CD4-positive, alpha-beta memory T cell (primary cell): Measurements from ENCODE around the gene SPON1. TPM values are rescaled to one million over a fixed set of nuclear protein-coding genes. Genes with fewer than 3 reads are reported as not detected.
"Not testable (repeated sequence)": the region's sequence is repeated elsewhere in the genome, so short reads cannot be mapped to it uniquely, and the experiment has no call there.

ENCODE experiments used
- CTCF ChIA-PET: fragments of 350-600 bp; sonication (Branson Sonifier 250); formaldehyde crosslinking; loops from one replicate; lab custom pipeline; 2021; ENCODE audit warnings: inconsistent platforms; ENCODE audit not compliant: partially characterized antibody; lab: Charles Lee
- POLR2A ChIA-PET: fragments of 350-600 bp; sonication (Branson Sonifier 250); formaldehyde crosslinking; loops from one replicate; lab custom pipeline; 2021; ENCODE audit not compliant: partially characterized antibody; lab: Charles Lee
- DNase-seq, 5 donors: peaks; one replicate each; pipeline versions ENCODE4 v3.0.0 to v3.0.0-alpha.2; 2020 to 2022; ENCODE audit warnings: mixed read lengths in 1 of 5
- H3K27ac ChIP-seq: one replicate; pipeline ENCODE4 v1.7.0; 2013; ENCODE audit warnings: low read depth, low read length
- H3K27me3 ChIP-seq: 2 replicates; pipeline ENCODE4 v1.7.0; 2013; ENCODE audit warnings: mild to moderate bottlenecking, low read length, moderate library complexity; ENCODE audit not compliant: insufficient read depth
- H3K36me3 ChIP-seq: 2 replicates; pipeline ENCODE4 v1.7.0; 2013; ENCODE audit warnings: mild to moderate bottlenecking, low read length, moderate library complexity; ENCODE audit not compliant: insufficient read depth
- H3K4me1 ChIP-seq: 2 replicates; pipeline ENCODE4 v1.7.0; 2013; ENCODE audit warnings: mild to moderate bottlenecking, low read length, moderate library complexity; ENCODE audit not compliant: insufficient read depth
- H3K4me3 ChIP-seq, 2 donors: one replicate each; pipeline ENCODE4 v1.7.0; 2013; ENCODE audit warnings: low read length in 2 of 2, mild to moderate bottlenecking in 1 of 2
- H3K9me3 ChIP-seq, 2 donors: one replicate each; pipeline ENCODE4 v1.7.0; 2013; ENCODE audit warnings: low read length in 2 of 2, control low read depth in 1 of 2; ENCODE audit not compliant: control insufficient read depth in 1 of 2
- H3K27ac Mint-ChIP-seq, 7 donors: one replicate each; pipeline ENCODE4 v1.8.0; 2020 to 2021; ENCODE audit warnings: mixed read lengths in 7 of 7, mild to moderate bottlenecking in 6 of 7, inconsistent platforms in 3 of 7, moderate library complexity in 3 of 7
- H3K27me3 Mint-ChIP-seq, 2 donors: one replicate each; pipeline ENCODE4 v1.8.0; 2020 to 2021; ENCODE audit warnings: mixed read lengths in 2 of 2
- H3K36me3 Mint-ChIP-seq, 2 donors: one replicate each; pipeline ENCODE4 v1.8.0; 2020 to 2021; ENCODE audit warnings: mixed read lengths in 2 of 2, inconsistent platforms in 1 of 2, mild to moderate bottlenecking in 1 of 2
- H3K4me1 Mint-ChIP-seq, 4 donors: one replicate each; pipeline ENCODE4 v1.8.0; 2020 to 2021; ENCODE audit warnings: mixed read lengths in 4 of 4, mild to moderate bottlenecking in 1 of 4
- H3K4me3 Mint-ChIP-seq, 8 donors: one replicate each; pipeline ENCODE4 v1.8.0; 2020 to 2021; ENCODE audit warnings: mixed read lengths in 8 of 8, mild to moderate bottlenecking in 7 of 8, moderate library complexity in 6 of 8, inconsistent platforms in 3 of 8
- H3K9me3 Mint-ChIP-seq, 8 donors: one replicate each; pipeline ENCODE4 v1.8.0; 2020 to 2021; ENCODE audit warnings: mixed read lengths in 8 of 8, mild to moderate bottlenecking in 5 of 8, inconsistent platforms in 3 of 8, moderate library complexity in 1 of 8
- intact Hi-C: fragments of 100-400 bp; cut with micrococcal nuclease; formaldehyde crosslinking; loops from one replicate; pipeline ENCODE4 v1.15.1; 2023
- polyA plus RNA-seq, 2 donors: library from polyadenylated mRNA; unstranded; fragments of 300-500 nt; fragmentation: Illumina TruSeq; gene quantifications; one replicate each; pipeline ENCODE4 v1.2.3, GENCODE V29; 2021
- total RNA-seq, 2 experiments: library from RNA; stranded (reverse); gene quantifications; one replicate each; pipeline ENCODE4 v1.2.3, GENCODE V29; 2021

The SPON1 gene
- total and polyA plus RNA-seq, 4 experiments from 2014 or later = 2.0 to 60.4 (median 30.6) TPM

GRCh38 chr11:13983081-13983751, 20.7 kb downstream of the SPON1 start:
- no peak for DNase-seq

GRCh38 chr11:13984616-13985450, 22.3 kb downstream of the SPON1 start:
- H3K9me3 Mint-ChIP-seq = no peaks in the 10 kb centered on the region
- H3K4me3 Mint-ChIP-seq = no peak overlapping the region
- no peak overlapping the region for H3K27ac Mint-ChIP-seq
- no peak overlapping the region for H3K4me3 ChIP-seq
- no peaks in the 10 kb centered on the region for H3K27me3 ChIP-seq
- H3K36me3 Mint-ChIP-seq = no peaks in the 10 kb centered on the region
- ChIA-PET CTCF (no interaction called here), POLR2A (no interaction called here)
- no peaks in the 10 kb centered on the region for H3K4me1 Mint-ChIP-seq
- H3K27me3 Mint-ChIP-seq = no peaks in the 10 kb centered on the region
- H3K9me3 ChIP-seq = no peaks in the 10 kb centered on the region
- intact Hi-C loops = no loop called here
- no peak for DNase-seq
- no peaks in the 10 kb centered on the region for H3K36me3 ChIP-seq
- no peak overlapping the region for H3K27ac ChIP-seq
- no peaks in the 10 kb centered on the region for H3K4me1 ChIP-seq

More at GRCh38 chr11:13983081-13983751, 20.7 kb downstream of the SPON1 start:
- H3K4me3 Mint-ChIP-seq = no peak overlapping the region
- Histone ChIP-seq H3K36me3 (no peaks in the 10 kb centered on the region), H3K27ac (no peak overlapping the region), H3K4me1 (no peaks in the 10 kb centered on the region), H3K4me3 (no peak overlapping the region), H3K27me3 (no peaks in the 10 kb centered on the region), H3K9me3 (no peaks in the 10 kb centered on the region)
- no peaks in the 10 kb centered on the region for H3K4me1 Mint-ChIP-seq
- H3K9me3 Mint-ChIP-seq = no peaks in the 10 kb centered on the region
- POLR2A ChIA-PET = no interaction called here
- H3K27me3 Mint-ChIP-seq = peaks cover 2 to 5% of the 10 kb centered on the region in 2 donors
- no peaks in the 10 kb centered on the region for H3K36me3 Mint-ChIP-seq
- CTCF ChIA-PET = no interaction called here
- H3K27ac Mint-ChIP-seq = peak overlapping the region in 1 of 7 donors; percentile 23
- intact Hi-C loops = no loop called here

- H3K27ac ChIP-seq, H3K4me3 ChIP-seq, intact Hi-C loops, H3K36me3 Mint-ChIP-seq, H3K27me3 Mint-ChIP-seq, H3K4me1 Mint-ChIP-seq, H3K9me3 ChIP-seq, H3K9me3 Mint-ChIP-seq, CTCF ChIA-PET, H3K27ac Mint-ChIP-seq, H3K27me3 ChIP-seq, POLR2A ChIA-PET, H3K36me3 ChIP-seq, DNase-seq, H3K4me3 Mint-ChIP-seq, H3K4me1 ChIP-seq: not testable (repeated sequence)
Observed at GRCh38 chr11:13986695-13987094, 24.2 kb downstream of the SPON1 start.

- DNase-seq = peak in 1 of 5 donors; percentile 36
- H3K4me1 ChIP-seq, H3K4me1 Mint-ChIP-seq, H3K27me3 ChIP-seq, H3K4me3 ChIP-seq, H3K4me3 Mint-ChIP-seq, H3K9me3 ChIP-seq, POLR2A ChIA-PET, H3K9me3 Mint-ChIP-seq, CTCF ChIA-PET, H3K27ac ChIP-seq, H3K36me3 Mint-ChIP-seq, H3K27me3 Mint-ChIP-seq, H3K36me3 ChIP-seq, intact Hi-C loops, H3K27ac Mint-ChIP-seq: not testable (repeated sequence)
Observed at GRCh38 chr11:13992158-13992856, 29.8 kb downstream of the SPON1 start.

- Mint-ChIP-seq H3K27me3 (peaks cover 4 to 5% of the 10 kb centered on the region in 2 donors), H3K4me3 (no peak overlapping the region), H3K4me1 (no peaks in the 10 kb centered on the region), H3K9me3 (no peaks in the 10 kb centered on the region), H3K36me3 (peaks cover 1 to 4% of the 10 kb centered on the region in 2 donors), H3K27ac (no peak overlapping the region)
- Histone ChIP-seq H3K27ac (no peak overlapping the region), H3K4me1 (no peaks in the 10 kb centered on the region), H3K4me3 (no peak overlapping the region), H3K9me3 (no peaks in the 10 kb centered on the region), H3K36me3 (no peaks in the 10 kb centered on the region), H3K27me3 (no peaks in the 10 kb centered on the region)
- ChIA-PET CTCF (no interaction called here), POLR2A (no interaction called here)
- intact Hi-C loops = no loop called here
- no peak for DNase-seq
Observed at GRCh38 chr11:13993096-13993765, 30.7 kb downstream of the SPON1 start.

- no peaks in the 10 kb centered on the region for H3K4me1 ChIP-seq
- H3K27me3 ChIP-seq = no peaks in the 10 kb centered on the region
- Mint-ChIP-seq H3K27ac (no peak overlapping the region), H3K27me3 (peaks cover 5 to 9% of the 10 kb centered on the region in 2 donors), H3K4me3 (no peak overlapping the region), H3K9me3 (peaks cover 0 to 22% (median 17%) of the 10 kb centered on the region in 8 donors), H3K36me3 (peaks cover 8 to 19% of the 10 kb centered on the region in 2 donors), H3K4me1 (peaks cover 0 to 1% (median 0%) of the 10 kb centered on the region in 4 donors)
- no peak overlapping the region for H3K27ac ChIP-seq
- no peaks in the 10 kb centered on the region for H3K36me3 ChIP-seq
- intact Hi-C loops = no loop called here
- DNase-seq = no peak
- H3K9me3 ChIP-seq = no peaks in the 10 kb centered on the region
- H3K4me3 ChIP-seq = no peak overlapping the region
- ChIA-PET CTCF (no interaction called here), POLR2A (no interaction called here)
Observed at GRCh38 chr11:13997881-13998280, 35.4 kb downstream of the SPON1 start.

DNA sequence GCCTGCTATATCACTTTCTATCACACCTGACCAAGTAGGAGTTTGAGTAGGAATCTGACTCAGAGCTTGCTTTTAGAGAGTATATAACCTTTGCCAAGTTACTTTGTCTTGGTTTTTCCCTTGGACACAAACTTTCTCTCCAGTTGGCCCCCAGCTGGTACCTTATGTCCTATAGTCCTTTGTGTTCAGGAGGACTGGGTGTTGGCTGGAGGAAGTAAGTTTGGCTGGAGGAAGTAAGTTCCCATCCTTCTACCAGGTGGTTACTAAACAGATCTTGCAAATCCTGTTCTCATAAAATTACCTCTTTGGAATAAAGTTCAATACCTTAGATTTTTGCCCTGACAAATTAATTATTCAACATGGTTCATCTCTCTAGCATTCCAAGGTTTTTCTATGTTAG, 37.2 kb downstream of the SPON1 start:
- intact Hi-C loops = no loop called here
- Mint-ChIP-seq H3K4me1 (peaks cover 0 to 1% (median 0%) of the 10 kb centered on the region in 4 donors), H3K4me3 (no peak overlapping the region), H3K36me3 (peaks cover 7 to 24% of the 10 kb centered on the region in 2 donors), H3K27ac (no peak overlapping the region), H3K27me3 (peaks cover 6 to 12% of the 10 kb centered on the region in 2 donors), H3K9me3 (peaks cover 0 to 31% (median 19%) of the 10 kb centered on the region in 8 donors)
- H3K4me3 ChIP-seq = no peak overlapping the region
- DNase-seq = no peak
- H3K27ac ChIP-seq = no peak overlapping the region
- no peaks in the 10 kb centered on the region for H3K27me3 ChIP-seq
- H3K9me3 ChIP-seq = no peaks in the 10 kb centered on the region
- ChIA-PET POLR2A (no interaction called here), CTCF (no interaction called here)
- H3K36me3 ChIP-seq = no peaks in the 10 kb centered on the region
- no peaks in the 10 kb centered on the region for H3K4me1 ChIP-seq
